ENCODE measurements around the gene APOL1.

- TF ChIP-seq CTCF (conservative IDR thresholded peaks at IDR 0.05 in 1 of 2, IDR thresholded peaks at IDR 0.05 in 1 of 2; ENCODE audit: low read depth in 1 of 2, low read length in 2 of 2): no peak
- TF ChIP-seq EZH2 (IDR thresholded peaks at IDR 0.05; ENCODE audit: low read length, missing control alignments): no peak
These were observed 46.4 kb downstream of the APOL1 start for GRCh38 chr22:36299295-36299694.
